ENCODE results near the gene ETV6.

Gene ETV6

GRCh38 chr12:11758510-11759493 is 109.3 kb downstream of the ETV6 start:
- no peak for DNase-seq (ENCODE audit: low read depth)

DNA sequence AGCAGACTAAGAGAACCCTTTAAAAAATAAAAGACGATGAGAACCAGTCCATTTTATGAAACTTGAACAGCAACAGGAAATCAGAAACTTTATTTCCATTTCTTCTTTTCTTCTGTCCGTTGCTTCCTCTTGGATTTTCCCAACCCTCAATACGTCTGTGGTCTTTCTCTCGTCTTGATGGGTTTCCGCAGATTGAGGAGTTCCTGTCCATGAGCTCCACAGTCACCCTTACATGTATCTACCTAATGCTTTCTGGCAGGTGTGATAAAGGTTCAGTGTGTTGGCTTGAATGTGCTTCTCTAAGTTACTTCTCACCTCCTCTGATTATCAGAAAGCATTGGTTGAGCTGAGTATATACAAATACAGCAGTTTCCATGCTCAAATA is 110.0 kb downstream of the ETV6 start:
- DNase-seq (ENCODE audit: low read depth): no peak

DNA sequence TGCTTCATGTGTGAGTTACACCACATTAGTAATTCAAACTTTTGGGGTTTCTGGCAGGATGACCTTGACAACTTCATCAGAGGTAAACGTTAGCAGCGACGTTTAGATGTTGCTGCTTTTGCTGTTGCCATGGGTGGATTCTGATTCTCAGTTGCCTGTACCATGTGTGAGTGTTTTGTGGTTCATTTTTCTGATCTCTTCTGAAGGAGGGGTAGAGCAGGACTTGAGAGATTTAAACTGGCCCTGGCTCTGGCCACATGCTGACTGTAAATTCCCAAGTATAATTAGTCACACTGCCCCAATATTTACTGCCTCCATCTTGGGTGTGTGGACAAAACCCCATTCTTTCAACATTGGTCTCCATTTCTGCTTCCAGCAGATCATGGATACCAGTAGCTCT is 110.4 kb downstream of the ETV6 start:
- no peak for DNase-seq (ENCODE audit: low read depth)

GRCh38 chr12:11761869-11762567 is 112.5 kb downstream of the ETV6 start:
- DNase-seq (ENCODE audit: low read depth): no peak

GRCh38 chr12:11762723-11763326 is 113.4 kb downstream of the ETV6 start:
- no peak for DNase-seq (ENCODE audit: low read depth)

- no peak for DNase-seq (ENCODE audit: low read depth)
Observed at GRCh38 chr12:11763760-11764520, 114.5 kb downstream of the ETV6 start.

- DNase-seq (ENCODE audit: low read depth): no peak
Observed at GRCh38 chr12:11764837-11765236, 115.4 kb downstream of the ETV6 start.

- DNase-seq (ENCODE audit: low read depth): no peak
Observed at GRCh38 chr12:11765421-11765816, 115.9 kb downstream of the ETV6 start.

DNA sequence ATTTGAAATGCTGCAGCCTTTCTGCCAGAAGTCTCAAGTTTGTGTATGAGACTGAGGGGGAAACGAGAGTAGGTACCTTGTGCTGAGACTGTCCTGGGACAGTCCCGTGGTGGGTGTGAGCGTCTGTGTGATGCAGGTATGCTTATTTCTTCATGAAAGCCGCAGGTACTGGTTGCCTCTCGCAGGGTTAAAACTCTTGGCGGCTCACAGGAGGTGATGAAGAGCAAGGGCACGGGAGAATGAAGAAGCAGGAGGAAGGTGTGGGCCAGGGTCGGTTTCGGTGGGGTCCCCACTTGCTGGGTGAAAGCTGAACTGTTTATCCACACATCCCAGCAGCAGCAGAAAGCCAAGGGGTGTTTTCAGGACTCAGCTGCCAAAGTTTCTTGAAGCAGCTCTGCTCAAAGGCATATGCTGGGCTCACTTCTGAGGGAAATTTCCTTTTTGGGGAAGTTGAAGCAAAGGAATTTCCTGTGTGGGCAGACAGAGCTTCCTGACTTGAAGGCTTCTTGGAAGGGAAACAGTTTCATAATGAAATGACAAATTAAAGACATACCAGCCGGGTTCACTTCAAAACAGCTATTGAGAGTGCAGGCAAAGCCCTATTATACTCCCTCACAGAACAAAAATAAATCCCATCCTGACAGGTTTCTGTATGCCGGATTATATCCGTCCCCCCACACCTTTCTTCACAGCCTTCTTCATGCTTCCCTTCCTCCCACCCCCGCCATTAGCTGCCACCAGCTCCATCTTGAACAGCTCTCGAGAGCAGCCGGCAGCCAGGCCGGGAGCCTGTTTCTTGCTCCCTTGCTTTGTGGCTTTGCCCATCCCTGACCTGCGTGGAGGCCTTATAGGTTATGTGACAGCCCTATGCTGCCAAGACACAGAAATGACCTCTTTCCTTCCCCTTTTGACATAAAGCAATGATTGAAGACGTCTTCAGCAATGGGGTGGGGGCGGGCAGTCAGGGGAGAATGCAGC is 116.6 kb downstream of the ETV6 start:
- peak; percentile 16 for DNase-seq (ENCODE audit: low read depth)

GRCh38 chr12:11767029-11767724 is 117.7 kb downstream of the ETV6 start:
- no peak for DNase-seq (ENCODE audit: low read depth)

DNA sequence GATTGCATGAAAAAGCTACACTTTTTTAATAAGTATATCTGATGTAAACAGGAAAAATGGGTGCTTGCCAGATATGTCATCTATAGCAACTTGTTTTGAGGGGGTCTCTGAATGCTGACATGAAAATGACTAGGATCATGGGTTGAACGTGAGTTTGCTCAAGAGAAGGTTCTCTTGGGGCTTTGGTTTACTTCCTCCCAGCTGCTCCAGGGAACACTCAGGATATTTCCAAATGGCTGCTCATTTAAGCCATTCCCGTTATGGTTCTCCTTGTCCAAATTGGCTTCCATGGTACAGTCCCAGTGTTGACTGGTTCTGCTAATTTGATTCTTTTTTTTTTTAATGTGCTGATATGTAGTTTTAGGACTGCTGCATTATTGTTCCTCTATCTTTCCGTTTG is 118.3 kb downstream of the ETV6 start:
- DNase-seq (ENCODE audit: low read depth): no peak

GRCh38 chr12:11768233-11768965 is 118.9 kb downstream of the ETV6 start:
- DNase-seq (ENCODE audit: low read depth): no peak

DNA sequence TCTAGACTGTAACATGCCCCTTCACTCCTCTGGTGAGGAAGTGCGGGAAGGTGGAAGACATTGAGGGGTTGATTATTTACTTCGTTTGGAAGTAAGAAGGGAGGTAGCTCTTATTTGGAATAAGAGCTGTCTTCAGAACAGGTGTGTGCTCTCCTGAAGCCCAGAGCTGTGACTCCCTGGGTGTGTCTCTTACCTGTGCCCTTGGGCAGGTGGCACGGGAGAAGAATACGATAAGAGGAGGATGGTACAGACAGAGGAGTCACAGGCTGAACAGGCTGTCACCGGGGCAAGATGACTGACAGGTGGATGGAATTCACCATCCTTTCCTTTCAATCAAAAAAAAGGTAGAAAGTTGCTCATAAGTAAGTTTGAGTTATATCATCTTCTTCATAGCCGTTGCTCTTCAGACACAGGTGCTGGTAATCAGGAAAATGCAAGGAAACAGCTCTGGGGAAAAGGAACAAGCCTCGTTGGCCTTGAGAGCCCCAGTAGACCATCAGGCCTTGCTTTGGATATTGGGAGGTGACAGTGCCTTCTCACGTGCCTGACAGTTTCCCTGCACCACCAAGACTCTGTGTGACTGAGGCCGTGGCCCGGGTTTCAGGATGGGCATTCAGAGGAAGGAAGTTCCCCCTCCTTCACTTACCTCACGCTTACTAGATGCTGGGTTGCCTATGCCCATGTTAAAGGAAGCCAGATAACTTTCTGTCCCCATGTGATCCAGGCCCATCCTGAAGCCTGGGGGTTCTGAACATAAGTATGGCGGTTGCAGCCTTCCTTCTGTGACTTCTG is 120.4 kb downstream of the ETV6 start:
- DNase-seq (ENCODE audit: low read depth): no peak

- DNase-seq (ENCODE audit: low read depth): no peak
Observed at GRCh38 chr12:11771356-11771755, 121.9 kb downstream of the ETV6 start.

DNA sequence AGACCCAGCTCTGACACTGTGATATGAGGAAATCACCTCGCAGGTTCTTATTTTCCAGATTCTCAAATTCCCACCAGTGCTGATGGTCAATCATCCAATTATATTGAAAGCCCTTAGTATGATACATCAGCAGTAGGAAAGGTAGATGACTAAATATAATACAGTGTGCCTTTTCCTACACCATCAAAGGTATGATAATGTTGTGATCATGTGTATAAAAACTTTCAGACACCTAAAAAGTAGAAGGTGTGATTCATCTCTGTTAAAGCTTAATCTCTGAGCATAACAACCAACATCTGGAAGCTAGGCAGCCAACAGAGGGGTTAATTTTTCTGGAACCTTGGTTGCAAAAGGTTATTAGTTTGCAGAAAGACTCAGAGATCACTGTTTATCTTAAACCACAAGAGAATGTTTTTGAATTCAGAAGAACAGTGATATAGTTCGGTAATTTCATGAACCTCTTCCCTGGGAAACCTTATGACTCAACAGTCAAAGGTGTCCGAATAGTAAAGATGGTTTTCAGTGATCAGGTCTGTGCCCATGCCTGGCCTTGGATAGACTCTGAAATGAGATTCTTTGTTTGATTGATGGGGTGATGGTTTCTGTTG is 122.5 kb downstream of the ETV6 start:
- no peak for DNase-seq (ENCODE audit: low read depth)

GRCh38 chr12:11773889-11774677 is 124.6 kb downstream of the ETV6 start:
- DNase-seq (ENCODE audit: low read depth): no peak

DNA sequence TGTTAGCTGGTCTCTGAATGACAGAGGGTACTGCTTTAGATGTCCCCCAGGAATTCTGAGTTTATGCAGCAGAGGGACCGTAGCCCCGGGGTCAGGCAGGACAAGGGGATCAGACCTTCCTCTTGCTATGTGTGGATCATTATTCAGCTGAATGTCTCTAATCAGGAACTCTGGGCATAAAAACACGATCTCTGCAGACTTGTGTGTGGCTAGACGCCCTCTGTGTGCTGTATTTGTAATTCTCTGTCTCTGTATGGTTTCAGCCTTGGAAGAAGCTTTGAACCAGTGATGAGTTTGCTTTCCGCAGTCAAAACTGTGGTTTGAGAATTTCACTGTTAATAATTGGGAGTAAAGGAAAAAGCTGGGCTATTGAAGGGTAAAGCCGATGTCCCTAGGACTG is 125.3 kb downstream of the ETV6 start:
- DNase-seq (ENCODE audit: low read depth): no peak

Measured in activated gamma-delta T cell treated with anti-CD3 and anti-CD28 coated beads, Interleukin-2, amount 50 U/mL, for 16 hours (primary cell).